ENCODE measurements around the gene CDYL2. TPM values are rescaled to one million over a fixed set of nuclear protein-coding genes. Genes with fewer than 3 reads are reported as not detected.

The CDYL2 gene
- polyA plus RNA-seq, 4 donors: 7.1 to 8.0 (median 7.3) TPM

GRCh38 chr16:80564394-80564793 is 240.0 kb downstream of the CDYL2 start:
- DNase-seq (ENCODE audit: low read depth in 4 of 4, low spot score in 3 of 4): no peak

GRCh38 chr16:80563066-80563465 is 241.3 kb downstream of the CDYL2 start:
- no peak for DNase-seq (ENCODE audit: low read depth in 4 of 4, low spot score in 3 of 4)

- no peak for DNase-seq (ENCODE audit: low read depth in 4 of 4, low spot score in 3 of 4)
Observed at GRCh38 chr16:80559369-80559768, 245.0 kb downstream of the CDYL2 start.

- DNase-seq (ENCODE audit: low read depth in 4 of 4, low spot score in 3 of 4): no peak
Observed at GRCh38 chr16:80557037-80557436, 247.4 kb downstream of the CDYL2 start.

- no peak for DNase-seq (ENCODE audit: low read depth in 4 of 4, low spot score in 3 of 4)
Observed at GRCh38 chr16:80556481-80556880, 247.9 kb downstream of the CDYL2 start.

- no peak for DNase-seq (ENCODE audit: low read depth in 4 of 4, low spot score in 3 of 4)
Observed at GRCh38 chr16:80554033-80554432, 250.4 kb downstream of the CDYL2 start.

GRCh38 chr16:80552277-80552676 is 252.1 kb downstream of the CDYL2 start:
- no peak for DNase-seq (ENCODE audit: low read depth in 4 of 4, low spot score in 3 of 4)

Other genes starting within 250 kb of the CDYL2 start
- gene CMC2, start 202.3 kb upstream of the CDYL2 start, polyA plus RNA-seq (ENCODE audit: insufficient read length in 4 of 4): 10 to 100 TPM; 62.2 to 80.1 (median 68.5) TPM
- 10 to 100 TPM; 20.2 to 25.1 (median 24.4) TPM for gene CENPN, start 202.6 kb upstream of the CDYL2 start, polyA plus RNA-seq (ENCODE audit: insufficient read length in 4 of 4)
- gene ATMIN, start 231.2 kb upstream of the CDYL2 start, polyA plus RNA-seq (ENCODE audit: insufficient read length in 4 of 4): 10 to 100 TPM; 38.7 to 53.4 (median 50.9) TPM

Measured in right renal pelvis (tissue), 4 donors.